Spleen (tissue), 11 donors: ENCODE results near the gene PIP4K2C. TPM values are rescaled to one million over a fixed set of nuclear protein-coding genes. Genes with fewer than 3 reads are reported as not detected.

Source experiments
- DNase-seq: peaks from one replicate; pipeline ENCODE4 v3.0.0-alpha.2; 2020
- H3K27ac ChIP-seq, 8 donors: fragments of 200-600 bp; sonication (generic) in 7 of 8; 1 replicate in 4 of 8; 2 replicates in 4 of 8; pipeline versions ENCODE4 v1.5.0 to v1.8.0; 2016 to 2021; ENCODE audit warnings: inconsistent platforms in 4 of 8, mild to moderate bottlenecking in 4 of 8, moderate library complexity in 1 of 8
- H3K27me3 ChIP-seq, 7 donors: fragments of 200-600 bp; sonication (generic) in 6 of 7; replicated peaks in 1 of 7; 1 replicate in 4 of 7; 2 replicates in 3 of 7; pipeline versions ENCODE4 v1.5.0 to v1.8.0; 2016 to 2021; ENCODE audit warnings: inconsistent platforms in 3 of 7, mild to moderate bottlenecking in 1 of 7
- H3K36me3 ChIP-seq, 6 donors: fragments of 200-600 bp; sonication (generic) in 5 of 6; 1 replicate in 4 of 6; 2 replicates in 2 of 6; pipeline versions ENCODE4 v1.5.0 to v1.8.0; 2016 to 2021; ENCODE audit warnings: inconsistent platforms in 2 of 6
- H3K4me1 ChIP-seq, 6 donors: fragments of 200-600 bp; sonication (generic) in 5 of 6; 1 replicate in 3 of 6; 2 replicates in 3 of 6; pipeline versions ENCODE4 v1.5.0 to v1.8.0; 2016 to 2021; ENCODE audit warnings: inconsistent platforms in 3 of 6
- H3K4me3 ChIP-seq, 8 donors: fragments of 200-600 bp; sonication (generic) in 7 of 8; 1 replicate in 4 of 8; 2 replicates in 4 of 8; pipeline versions ENCODE4 v1.5.0 to v1.8.0; 2016 to 2021; ENCODE audit warnings: inconsistent platforms in 4 of 8, mild to moderate bottlenecking in 4 of 8, moderate library complexity in 2 of 8
- H3K9me3 ChIP-seq, 8 donors: fragments of 200-600 bp; sonication (generic) in 7 of 8; 1 replicate in 4 of 8; 2 replicates in 4 of 8; pipeline versions ENCODE4 v1.5.0 to v1.8.0; 2016 to 2021; ENCODE audit warnings: inconsistent platforms in 4 of 8
- CTCF ChIP-seq, 11 experiments: fragments of 200-600 bp in 7 of 11; fragments of 450-650 bp in 4 of 11; sonication (generic) in 4 of 11; IDR thresholded peaks in 8 of 11; conservative IDR thresholded peaks in 3 of 11; 1 replicate in 7 of 11; 2 replicates in 4 of 11; pipeline versions ENCODE4 v1.4.0 to v1.8.0; 2016 to 2021; ENCODE audit warnings: antibody characterized with exemption in 11 of 11, inconsistent platforms in 4 of 11, mild to moderate bottlenecking in 1 of 11
- POLR2A ChIP-seq, 3 donors: fragments of 450-650 bp; IDR thresholded peaks; one replicate each; pipeline ENCODE4 v1.5.1; 2017; ENCODE audit warnings: antibody characterized with exemption in 3 of 3, mild to moderate bottlenecking in 1 of 3
- POLR2AphosphoS5 ChIP-seq, 3 donors: sonication (generic); formaldehyde crosslinking; IDR thresholded peaks; one replicate each; pipeline ENCODE4 v1.5.1; 2017; ENCODE audit warnings: antibody characterized with exemption in 3 of 3
- WGBS, 5 donors: extraction: QIAGEN DNeasy Blood & Tissue Kit in 3 of 5; methylation state at CpG; one replicate each; pipeline versions ENCODE4 v1.1.5 to v1.1.7; 2013 to 2018; 5-methylcytosine and 5-hydroxymethylcytosine counted together
- intact Hi-C: fragments of 100-400 bp; cut with DNase I; formaldehyde crosslinking; loops from one replicate; pipeline ENCODE4 v1.15.0; 2023; ENCODE audit warnings: low total_unique reads
- polyA plus RNA-seq, 3 donors: library from polyadenylated mRNA; stranded (reverse); fragments of 200-250 nt; gene quantifications; one replicate each; pipeline ENCODE4 v1.2.1, GENCODE V29; 2013
- total RNA-seq, 7 donors: library from RNA; depleted of rRNA in 3 of 7; stranded (reverse); fragments of >200 nt in 3 of 7; fragmentation: NEBNext Ultra II Directional in 4 of 7; extraction: Animal tissue kit (Norgen Biotek cat#: 25700) in 4 of 7; gene quantifications; one replicate each; pipeline versions ENCODE4 v1.1.0 to v1.2.1, GENCODE V29; 2016 to 2021
- donor health status: healthy with polysubstance abuse.
- donor health status: DM: no; HTN: no; CAD: no; lungs with moderate emphysema.
- donor health status: DM: no; HTN: no; CAD: no.
- donor health status: Bipolar disorder and iron deficiency.
- donor health status: healthy.
- donor health status: DM: no; HTN: no; CAD: no.
- donor health status: DM: yes; HTN: yes; CAD: no.

The PIP4K2C gene
- total and polyA plus RNA-seq, 10 donors: 5.7 to 20.9 (median 16.9) TPM

DNA sequence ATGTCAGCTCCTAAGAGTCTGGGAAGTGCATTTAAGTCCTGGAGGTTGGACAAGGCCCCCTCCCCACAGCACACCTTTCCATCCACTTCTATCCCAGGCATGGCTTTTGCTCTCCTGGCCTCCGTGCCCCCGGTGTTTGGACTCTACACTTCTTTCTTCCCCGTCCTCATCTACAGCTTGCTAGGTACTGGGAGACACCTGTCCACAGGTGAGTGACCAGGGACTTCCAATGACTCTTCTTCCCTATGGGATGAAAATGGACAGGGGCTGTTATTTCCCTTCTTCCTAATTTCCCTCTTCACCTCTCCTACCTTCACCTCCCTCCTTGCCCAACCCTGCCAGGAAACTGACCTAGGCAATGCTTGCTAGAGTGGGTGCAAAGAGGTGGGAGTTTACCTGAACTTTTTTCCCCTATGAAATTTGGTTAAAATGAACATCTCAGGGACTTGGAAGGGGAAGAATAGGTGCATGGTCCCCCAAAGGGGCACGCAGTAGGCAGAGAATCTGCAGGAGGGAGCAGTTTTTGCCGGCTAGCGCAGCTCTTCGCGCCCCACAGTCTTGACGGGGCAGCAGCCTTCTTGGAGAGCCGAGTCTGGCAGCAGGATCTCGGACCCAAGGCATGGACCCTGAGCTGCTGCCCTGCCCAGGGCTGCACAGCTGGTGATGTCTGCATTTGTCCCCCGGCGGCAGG is 29.4 kb downstream of the PIP4K2C start:
- peaks cover 7 to 100% (median 63%) of the 10 kb centered on the region in 7 donors for H3K27me3 ChIP-seq
- H3K36me3 ChIP-seq: peaks cover 0 to 10% (median 0%) of the 10 kb centered on the region in 6 donors
- TF ChIP-seq POLR2A (IDR thresholded peaks at IDR 0.05) (no peak), POLR2AphosphoS5 (IDR thresholded peaks at IDR 0.05) (no peak), CTCF (IDR thresholded peaks at IDR 0.05 in 8 of 11, conservative IDR thresholded peaks at IDR 0.05 in 3 of 11) (no peak)
- no peaks in the 10 kb centered on the region for H3K9me3 ChIP-seq
- 11 to 25% (median 21%) methylated on average over 8 to 13 of the region's 13 CpGs for WGBS, 5 donors
- H3K27ac ChIP-seq: no peak overlapping the region
- peaks cover 18 to 35% (median 28%) of the 10 kb centered on the region in 6 donors for H3K4me1 ChIP-seq
- H3K4me3 ChIP-seq: peak overlapping the region in 3 of 8 donors; percentile 35 to 67 (median 40)
- no peak for DNase-seq
- intact Hi-C loops: loop anchor here (5.0 kb wide), 1 partner anchor 38 kb away; no protein-coding TSS in a partner anchor

- DNase-seq: no peak
- intact Hi-C loops: loop anchor here (5.0 kb wide), 1 partner anchor 39 kb away; no protein-coding TSS in a partner anchor
Observed at GRCh38 chr12:57620936-57621496, 30.0 kb downstream of the PIP4K2C start.

GRCh38 chr12:57621497-57622292 is 30.7 kb downstream of the PIP4K2C start:
- 2 to 3% (median 2%) methylated on average over 24 to 49 of the region's 49 CpGs for WGBS, 5 donors
- Histone ChIP-seq H3K4me3 (peak overlapping the region; percentile 5 to 67 (median 36)), H3K9me3 (no peaks in the 10 kb centered on the region), H3K36me3 (no peaks in the 10 kb centered on the region), H3K27me3 (peaks cover 7 to 100% (median 76%) of the 10 kb centered on the region in 7 donors), H3K27ac (no peak overlapping the region), H3K4me1 (peaks cover 18 to 35% (median 28%) of the 10 kb centered on the region in 6 donors)
- intact Hi-C loops: loop anchor here (5.0 kb wide), 1 partner anchor 39 kb away; no protein-coding TSS in a partner anchor
- DNase-seq: peak; percentile 88
- TF ChIP-seq POLR2AphosphoS5 (IDR thresholded peaks at IDR 0.05): peak in 2 of 3 donors; percentile 32 to 59
- no peak for TF ChIP-seq POLR2A (IDR thresholded peaks at IDR 0.05)
- TF ChIP-seq CTCF (IDR thresholded peaks at IDR 0.05 in 8 of 11, conservative IDR thresholded peaks at IDR 0.05 in 3 of 11): peak; percentile 40 to 92 (median 86)

More at GRCh38 chr12:57620936-57621496, 30.0 kb downstream of the PIP4K2C start:
- Histone ChIP-seq H3K4me1 (peaks cover 18 to 35% (median 28%) of the 10 kb centered on the region in 6 donors), H3K4me3 (peak overlapping the region; percentile 5 to 67 (median 36)), H3K9me3 (no peaks in the 10 kb centered on the region), H3K27me3 (peaks cover 7 to 100% (median 70%) of the 10 kb centered on the region in 7 donors), H3K36me3 (peaks cover 0 to 3% (median 0%) of the 10 kb centered on the region in 6 donors), H3K27ac (no peak overlapping the region)
- 1 to 4% (median 3%) methylated on average over 35 to 42 of the region's 42 CpGs for WGBS, 5 donors
- no peak for TF ChIP-seq CTCF (IDR thresholded peaks at IDR 0.05 in 8 of 11, conservative IDR thresholded peaks at IDR 0.05 in 3 of 11)
- TF ChIP-seq POLR2AphosphoS5 (IDR thresholded peaks at IDR 0.05): peak in 2 of 3 donors; percentile 11 to 23
- TF ChIP-seq POLR2A (IDR thresholded peaks at IDR 0.05): no peak
